ENCODE data around the gene DOCK3.

- no peak for TF ChIP-seq POLR2AphosphoS5 (IDR thresholded peaks at IDR 0.05; ENCODE audit: borderline replicate concordance, low read depth, low read length)
- no peak for TF ChIP-seq EZH2 (IDR thresholded peaks at IDR 0.05)
- no peak for TF ChIP-seq FOXP2 (optimal IDR thresholded peaks at IDR 0.05; ENCODE audit: control extremely low read depth, extremely low read length, insufficient read depth)
These were observed 608.7 kb downstream of the DOCK3 start for GRCh38 chr3:51283421-51283820.
